ENCODE data around the gene MLYCD.

MLYCD gene

DNA sequence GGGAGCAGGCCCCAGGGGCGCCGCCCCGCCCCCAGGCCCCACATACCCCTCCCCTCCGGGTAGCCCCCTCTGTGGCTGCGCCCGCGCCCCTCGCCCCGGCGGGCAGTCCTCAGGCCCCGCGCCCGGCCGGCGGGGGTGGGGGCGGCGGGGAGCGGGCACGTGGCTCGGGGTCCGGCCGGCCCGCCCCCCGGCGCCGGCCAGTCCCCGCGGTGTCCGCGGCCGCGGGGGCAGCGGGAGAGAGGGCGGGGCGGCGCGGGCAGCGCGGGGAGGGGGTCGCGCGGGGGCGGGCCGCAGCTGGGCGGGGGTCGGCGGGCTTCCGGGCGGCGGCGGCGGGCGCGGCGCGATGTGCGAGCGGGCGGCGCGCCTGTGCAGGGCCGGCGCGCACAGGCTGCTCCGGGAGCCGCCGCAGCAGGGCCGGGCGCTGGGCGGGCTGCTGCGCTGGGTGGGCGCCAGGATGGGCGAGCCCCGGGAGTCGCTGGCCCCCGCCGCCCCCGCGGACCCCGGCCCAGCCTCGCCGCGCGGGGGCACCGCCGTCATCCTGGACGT lies 69.5 kb downstream of the MLYCD start:
- no peak overlapping the region for H3K27ac ChIP-seq

DNA sequence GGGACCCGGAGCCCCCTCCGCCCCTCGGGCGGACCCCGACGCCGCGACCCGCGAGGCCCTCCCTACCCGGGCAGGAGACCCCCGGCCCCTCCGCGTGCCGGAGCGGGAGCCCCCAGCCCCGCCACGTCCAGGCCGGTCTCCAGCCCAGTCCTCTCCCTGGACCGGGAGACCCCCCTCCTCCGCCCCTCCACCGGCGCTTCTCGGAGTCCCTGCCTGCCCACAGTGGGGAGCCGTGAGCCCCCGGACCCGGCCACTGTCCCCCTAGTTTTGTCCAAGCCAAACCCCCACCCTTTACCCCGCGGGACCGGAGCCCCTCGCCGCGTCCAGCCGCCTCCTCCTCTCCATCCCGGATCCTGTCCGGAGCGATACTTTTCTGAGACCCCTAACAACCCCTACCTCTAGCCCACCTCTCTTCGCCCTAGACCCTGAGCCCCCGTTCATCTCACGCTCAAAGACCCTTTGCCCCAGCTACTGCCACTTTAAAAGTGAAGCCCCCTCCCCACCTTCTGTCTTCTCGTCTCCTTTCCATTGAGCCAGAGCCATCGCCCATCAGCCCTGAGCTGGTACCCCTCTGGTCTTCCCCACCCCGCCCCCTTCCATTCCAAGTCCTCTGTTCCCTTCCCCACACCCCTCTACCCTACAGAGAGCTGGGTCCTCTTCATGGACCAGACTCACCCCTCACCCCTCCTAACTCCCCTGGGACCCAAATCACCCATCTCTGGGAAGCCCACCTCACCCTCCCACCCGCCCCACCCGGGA lies 70.2 kb downstream of the MLYCD start:
- peaks cover 12% of the 10 kb centered on the region for H3K27me3 ChIP-seq (replicated peaks)
- no peak for DNase-seq
- in situ Hi-C loops (cut with HindIII; ENCODE audit: low pct_ligation_motif_present, low sequenced_read_pairs) = no loop called here

More for the DNA sequence above, 69.5 kb downstream of the MLYCD start:
- peaks cover 12% of the 10 kb centered on the region for H3K27me3 ChIP-seq (replicated peaks)
- in situ Hi-C loops (cut with HindIII; ENCODE audit: low pct_ligation_motif_present, low sequenced_read_pairs) = no loop called here
- TF ChIP-seq, protein P1, sequence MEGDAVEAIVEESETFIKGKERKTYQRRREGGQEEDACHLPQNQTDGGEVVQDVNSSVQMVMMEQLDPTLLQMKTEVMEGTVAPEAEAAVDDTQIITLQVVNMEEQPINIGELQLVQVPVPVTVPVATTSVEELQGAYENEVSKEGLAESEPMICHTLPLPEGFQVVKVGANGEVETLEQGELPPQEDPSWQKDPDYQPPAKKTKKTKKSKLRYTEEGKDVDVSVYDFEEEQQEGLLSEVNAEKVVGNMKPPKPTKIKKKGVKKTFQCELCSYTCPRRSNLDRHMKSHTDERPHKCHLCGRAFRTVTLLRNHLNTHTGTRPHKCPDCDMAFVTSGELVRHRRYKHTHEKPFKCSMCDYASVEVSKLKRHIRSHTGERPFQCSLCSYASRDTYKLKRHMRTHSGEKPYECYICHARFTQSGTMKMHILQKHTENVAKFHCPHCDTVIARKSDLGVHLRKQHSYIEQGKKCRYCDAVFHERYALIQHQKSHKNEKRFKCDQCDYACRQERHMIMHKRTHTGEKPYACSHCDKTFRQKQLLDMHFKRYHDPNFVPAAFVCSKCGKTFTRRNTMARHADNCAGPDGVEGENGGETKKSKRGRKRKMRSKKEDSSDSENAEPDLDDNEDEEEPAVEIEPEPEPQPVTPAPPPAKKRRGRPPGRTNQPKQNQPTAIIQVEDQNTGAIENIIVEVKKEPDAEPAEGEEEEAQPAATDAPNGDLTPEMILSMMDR (IDR thresholded peaks at IDR 0.05; ENCODE audit: low read depth, low read length, missing control alignments) = no peak
- H3K36me3 ChIP-seq (replicated peaks) = no peaks in the 10 kb centered on the region
- DNase-seq = no peak
- peak overlapping the region; percentile 15 for H3K4me3 ChIP-seq (ENCODE audit: low read depth, low read length)

DNA sequence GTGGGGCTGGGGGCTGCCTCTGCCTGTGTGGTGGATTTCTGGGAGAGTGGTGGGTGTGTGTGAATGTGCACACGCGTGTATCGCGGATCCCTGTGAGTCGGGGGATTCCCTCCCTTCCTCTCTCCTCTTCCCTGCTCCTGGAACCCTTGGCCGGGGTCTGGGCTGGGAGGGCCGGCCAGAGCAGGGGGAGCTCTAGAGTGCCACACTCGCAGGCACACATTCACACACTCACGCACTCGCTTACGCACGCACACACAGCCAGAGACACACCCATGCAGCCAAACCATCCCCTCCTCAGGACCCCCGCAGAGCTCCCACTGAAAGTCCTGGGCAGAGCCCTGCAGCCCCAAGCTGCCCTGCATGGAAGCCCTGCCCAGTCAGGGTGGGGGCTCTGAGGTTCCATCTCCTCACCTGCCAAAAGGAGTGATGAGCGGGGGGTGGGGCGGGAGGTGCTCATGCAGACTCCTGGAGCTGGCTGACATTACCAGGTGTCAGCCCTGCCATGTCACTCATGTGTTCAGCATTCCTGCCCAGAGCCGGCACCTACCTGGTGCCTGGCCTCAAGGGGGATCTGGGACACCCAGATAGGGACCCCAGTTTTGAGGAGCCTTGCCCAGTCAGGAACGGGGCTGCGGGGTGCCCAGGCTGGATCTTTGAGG lies 71.0 kb downstream of the MLYCD start:
- no peak overlapping the region for H3K4me3 ChIP-seq (ENCODE audit: low read depth, low read length)
- TF ChIP-seq, protein P1 (IDR thresholded peaks at IDR 0.05; ENCODE audit: low read depth, low read length, missing control alignments) = no peak
- H3K36me3 ChIP-seq (replicated peaks) = no peaks in the 10 kb centered on the region
- H3K27ac ChIP-seq = no peak overlapping the region
- in situ Hi-C loops (cut with HindIII; ENCODE audit: low pct_ligation_motif_present, low sequenced_read_pairs) = no loop called here
- DNase-seq = no peak
- peaks cover 12% of the 10 kb centered on the region for H3K27me3 ChIP-seq (replicated peaks)

More for the DNA sequence above, 70.2 kb downstream of the MLYCD start:
- no peak overlapping the region for H3K4me3 ChIP-seq (ENCODE audit: low read depth, low read length)
- H3K36me3 ChIP-seq (replicated peaks) = no peaks in the 10 kb centered on the region
- H3K27ac ChIP-seq = no peak overlapping the region
- TF ChIP-seq, protein P1 (IDR thresholded peaks at IDR 0.05; ENCODE audit: low read depth, low read length, missing control alignments) = no peak

DNA sequence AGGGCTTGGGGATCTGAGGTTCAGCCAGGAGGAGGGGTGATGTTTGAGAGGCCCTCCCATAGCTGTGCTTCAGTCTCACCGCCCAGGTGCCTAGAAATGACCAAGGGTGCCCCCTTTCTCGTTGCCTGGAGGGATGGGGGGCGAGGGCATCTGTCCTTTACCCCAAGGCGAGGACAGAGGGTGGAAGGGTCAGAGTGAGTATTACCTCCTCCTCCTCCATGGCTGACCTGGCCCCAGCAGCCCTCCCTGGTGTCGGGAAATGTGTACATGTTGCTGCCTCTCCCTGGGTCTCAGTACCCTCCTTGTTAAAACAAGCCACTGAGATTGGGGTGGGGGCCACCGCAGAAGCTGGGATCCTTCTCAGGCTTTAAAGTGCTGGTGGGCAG lies 71.5 kb downstream of the MLYCD start:
- in situ Hi-C loops (cut with HindIII; ENCODE audit: low pct_ligation_motif_present, low sequenced_read_pairs) = no loop called here

DNA sequence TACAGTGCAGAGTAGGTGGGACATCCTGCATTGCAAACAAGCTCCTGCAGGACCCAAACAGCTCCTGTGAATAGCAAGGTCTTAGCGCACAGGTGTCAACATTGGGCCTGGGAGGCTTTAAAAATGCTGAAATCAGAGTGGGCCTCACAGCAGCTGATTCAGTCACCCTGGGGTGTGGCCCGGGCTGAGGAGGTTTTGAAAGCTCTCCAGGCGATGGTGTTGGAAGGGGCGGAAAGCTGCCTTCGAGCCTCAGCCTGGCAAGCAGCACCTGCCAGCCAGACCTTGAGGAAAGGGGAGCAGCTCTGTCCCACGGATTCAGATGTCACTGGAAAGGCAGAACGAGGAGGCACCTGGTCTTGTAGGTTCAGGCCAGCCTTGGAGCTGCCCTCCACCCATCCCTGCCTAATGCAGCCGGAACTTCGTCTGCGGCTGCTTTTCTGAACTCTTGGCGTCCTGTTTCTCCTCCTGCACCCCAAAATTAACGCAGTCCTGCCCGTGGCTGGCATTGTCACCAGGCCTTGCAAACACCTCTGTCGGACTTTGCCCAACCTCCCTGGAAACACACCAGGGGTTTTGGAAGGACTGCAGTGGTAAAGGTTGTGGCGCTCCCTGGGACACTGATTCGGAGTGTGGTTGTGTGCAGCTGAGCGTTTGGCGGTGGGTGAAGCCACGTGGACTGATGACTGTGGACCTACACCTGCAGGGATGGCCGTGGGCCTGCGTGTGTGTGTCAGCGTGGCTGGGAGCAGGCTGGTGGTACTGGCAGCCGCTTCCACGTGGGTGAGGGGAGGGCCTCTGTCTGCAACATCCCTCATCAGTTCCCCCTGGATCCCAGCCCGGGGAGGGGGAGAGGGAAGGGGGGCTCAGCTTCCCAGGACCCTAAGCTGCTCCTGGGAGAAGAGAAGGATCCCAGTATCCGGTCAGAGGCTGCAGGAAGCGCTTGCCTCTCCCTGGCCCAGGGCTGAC lies 72.5 kb downstream of the MLYCD start:
- no peak for DNase-seq
- in situ Hi-C loops (cut with HindIII; ENCODE audit: low pct_ligation_motif_present, low sequenced_read_pairs) = no loop called here
- no peak overlapping the region for H3K4me3 ChIP-seq (ENCODE audit: low read depth, low read length)
- TF ChIP-seq, protein P1 (IDR thresholded peaks at IDR 0.05; ENCODE audit: low read depth, low read length, missing control alignments) = no peak
- no peaks in the 10 kb centered on the region for H3K36me3 ChIP-seq (replicated peaks)
- H3K27me3 ChIP-seq (replicated peaks) = peaks cover 12% of the 10 kb centered on the region
- no peak overlapping the region for H3K27ac ChIP-seq

More for the DNA sequence above, 71.5 kb downstream of the MLYCD start:
- Histone ChIP-seq H3K36me3 (replicated peaks) (no peaks in the 10 kb centered on the region), H3K4me3 (ENCODE audit: low read depth, low read length) (no peak overlapping the region), H3K27ac (no peak overlapping the region), H3K27me3 (replicated peaks) (peaks cover 12% of the 10 kb centered on the region)
- TF ChIP-seq, protein P1 (IDR thresholded peaks at IDR 0.05; ENCODE audit: low read depth, low read length, missing control alignments) = no peak
- no peak for DNase-seq
